Neural progenitor cell (in vitro differentiated cells): ENCODE results near the gene COPS3. TPM values are rescaled to one million over a fixed set of nuclear protein-coding genes. Genes with fewer than 3 reads are reported as not detected.

ENCODE experiments used
- DNase-seq: peaks from one replicate; pipeline ENCODE4 v3.0.0-alpha.2; 2016; ENCODE audit warnings: low spot score
- H2AFZ ChIP-seq: fragments of 200-600 bp; sonication (generic); replicated peaks from 2 replicates; pipeline ENCODE4 v1.6.1; 2016; ENCODE audit warnings: antibody characterized with exemption
- H3F3A ChIP-seq: fragments of 200-600 bp; sonication (generic); 2 replicates; pipeline ENCODE4 v1.6.1; 2016; ENCODE audit warnings: antibody characterized with exemption, low read depth
- H3K27ac ChIP-seq: fragments of 200-600 bp; sonication (generic); 2 replicates; pipeline ENCODE4 v1.5.1; 2016; ENCODE audit warnings: mild to moderate bottlenecking
- H3K27me3 ChIP-seq: fragments of 200-600 bp; sonication (generic); 2 replicates; pipeline ENCODE4 v1.6.1; 2016; ENCODE audit warnings: mild to moderate bottlenecking, moderate library complexity
- H3K36me3 ChIP-seq: fragments of 200-600 bp; sonication (generic); 2 replicates; pipeline ENCODE4 v1.5.1; 2016
- H3K4me1 ChIP-seq: fragments of 200-600 bp; sonication (generic); 2 replicates; pipeline ENCODE4 v1.6.1; 2016; ENCODE audit warnings: mixed run types
- H3K4me2 ChIP-seq: fragments of 200-600 bp; sonication (generic); 2 replicates; pipeline ENCODE4 v1.6.1; 2016
- H3K4me3 ChIP-seq: fragments of 200-600 bp; sonication (generic); 2 replicates; pipeline ENCODE4 v1.5.1; 2016
- H3K79me2 ChIP-seq: fragments of 200-600 bp; sonication (generic); 2 replicates; pipeline ENCODE4 v1.6.1; 2016; ENCODE audit warnings: low read depth
- H3K9ac ChIP-seq: fragments of 200-600 bp; sonication (generic); 2 replicates; pipeline ENCODE4 v1.6.1; 2016
- H3K9me3 ChIP-seq: fragments of 200-600 bp; sonication (generic); 2 replicates; pipeline ENCODE4 v1.5.1; 2016; ENCODE audit warnings: low read depth
- H4K20me1 ChIP-seq: fragments of 200-600 bp; sonication (generic); 2 replicates; pipeline ENCODE4 v1.6.1; 2016; ENCODE audit warnings: low read depth
- H3K27ac Mint-ChIP-seq: 3 replicates; pipeline ENCODE4 v1.8.0; 2021; ENCODE audit warnings: mixed read lengths
- H3K27me3 Mint-ChIP-seq: 2 replicates; pipeline ENCODE4 v1.8.0; 2022; ENCODE audit warnings: low read depth, mild to moderate bottlenecking, inconsistent platforms, moderate library complexity, mixed read lengths; ENCODE audit not compliant: insufficient read depth
- H3K36me3 Mint-ChIP-seq: 3 replicates; pipeline ENCODE4 v1.8.0; 2021; ENCODE audit warnings: mixed read lengths
- H3K4me1 Mint-ChIP-seq: 3 replicates; pipeline ENCODE4 v1.8.0; 2021; ENCODE audit warnings: mixed read lengths
- H3K4me3 Mint-ChIP-seq: 3 replicates; pipeline ENCODE4 v1.8.0; 2021; ENCODE audit warnings: mild to moderate bottlenecking, moderate library complexity, mixed read lengths
- H3K9me3 Mint-ChIP-seq: 3 replicates; pipeline ENCODE4 v1.8.0; 2020; ENCODE audit warnings: mixed read lengths
- CTCF ChIP-seq: fragments of 200-600 bp; sonication (generic); IDR thresholded peaks from 2 replicates; pipeline ENCODE4 v1.5.1; 2017; ENCODE audit warnings: antibody characterized with exemption, mild to moderate bottlenecking
- EZH2 ChIP-seq: fragments of 200-600 bp; sonication (generic); IDR thresholded peaks from 2 replicates; pipeline ENCODE4 v1.6.1; 2017; ENCODE audit warnings: antibody characterized with exemption, mild to moderate bottlenecking, moderate library complexity
- EZH2phosphoT487 ChIP-seq: fragments of 200-600 bp; sonication (generic); IDR thresholded peaks from 2 replicates; pipeline ENCODE4 v1.6.1; 2017; ENCODE audit warnings: antibody characterized with exemption
- total RNA-seq: library from RNA; depleted of rRNA; stranded (reverse); fragments of >200 nt; gene quantifications from 2 replicates; pipeline ENCODE4 v1.2.3, GENCODE V29; 2015; ENCODE audit warnings: low replicate concordance

Gene COPS3
- total RNA-seq, 1 donor from 2014 or later, result 113 TPM

GRCh38 chr17:17322516-17323510 lies 41.8 kb upstream of the COPS3 start:
- Mint-ChIP-seq H3K27me3 (peaks cover 4% of the 10 kb centered on the region), H3K4me3 (no peak overlapping the region), H3K4me1 (peaks cover 14% of the 10 kb centered on the region), H3K36me3 (no peaks in the 10 kb centered on the region), H3K9me3 (no peaks in the 10 kb centered on the region), H3K27ac (no peak overlapping the region)
- Histone ChIP-seq H4K20me1 (no peaks in the 10 kb centered on the region), H3K4me3 (no peak overlapping the region), H2AFZ (no peak overlapping the region), H3K9me3 (no peaks in the 10 kb centered on the region), H3F3A (peaks cover 10% of the 10 kb centered on the region), H3K4me2 (no peak overlapping the region), H3K79me2 (no peaks in the 10 kb centered on the region), H3K4me1 (peaks cover 11% of the 10 kb centered on the region), H3K9ac (no peak overlapping the region), H3K27ac (no peak overlapping the region), H3K27me3 (no peaks in the 10 kb centered on the region), H3K36me3 (no peaks in the 10 kb centered on the region)
- TF ChIP-seq CTCF (no peak), EZH2phosphoT487 (no peak), EZH2 (no peak)
- no peak for DNase-seq

- H3K4me1 Mint-ChIP-seq, result peaks cover 11% of the 10 kb centered on the region
Measured at GRCh38 chr17:17321356-17322025, 40.4 kb upstream of the COPS3 start.

GRCh38 chr17:17320911-17321220 lies 39.8 kb upstream of the COPS3 start:
- no peak for TF ChIP-seq EZH2
- no peak for TF ChIP-seq EZH2phosphoT487
- TF ChIP-seq CTCF, result no peak
- H3K9me3 Mint-ChIP-seq, result no peaks in the 10 kb centered on the region
- no peak overlapping the region for H3K27ac Mint-ChIP-seq
- Histone ChIP-seq H3K9me3 (no peaks in the 10 kb centered on the region), H3K27ac (no peak overlapping the region), H3K27me3 (no peaks in the 10 kb centered on the region), H3K36me3 (no peaks in the 10 kb centered on the region), H4K20me1 (no peaks in the 10 kb centered on the region), H3K4me2 (no peak overlapping the region), H3F3A (peaks cover under 1% of the 10 kb centered on the region), H3K79me2 (no peaks in the 10 kb centered on the region), H3K9ac (no peak overlapping the region), H2AFZ (no peak overlapping the region), H3K4me1 (peaks cover 2% of the 10 kb centered on the region), H3K4me3 (no peak overlapping the region)
- peaks cover 5% of the 10 kb centered on the region for H3K4me1 Mint-ChIP-seq
- H3K4me3 Mint-ChIP-seq, result no peak overlapping the region
- no peak for DNase-seq
- H3K36me3 Mint-ChIP-seq, result no peaks in the 10 kb centered on the region
- peaks cover 2% of the 10 kb centered on the region for H3K27me3 Mint-ChIP-seq

More at GRCh38 chr17:17321356-17322025, 40.4 kb upstream of the COPS3 start:
- H3K36me3 ChIP-seq, result no peaks in the 10 kb centered on the region
- H3K4me2 ChIP-seq, result no peak overlapping the region
- no peaks in the 10 kb centered on the region for H3K9me3 Mint-ChIP-seq
- H2AFZ ChIP-seq, result no peak overlapping the region
- no peaks in the 10 kb centered on the region for H4K20me1 ChIP-seq
- H3K27me3 ChIP-seq, result no peaks in the 10 kb centered on the region
- H3K36me3 Mint-ChIP-seq, result no peaks in the 10 kb centered on the region
- no peak overlapping the region for H3K9ac ChIP-seq
- H3K9me3 ChIP-seq, result no peaks in the 10 kb centered on the region
- H3K27ac Mint-ChIP-seq, result no peak overlapping the region
- H3K4me3 Mint-ChIP-seq, result no peak overlapping the region
- peaks cover 8% of the 10 kb centered on the region for H3K4me1 ChIP-seq
- no peaks in the 10 kb centered on the region for H3K79me2 ChIP-seq
- TF ChIP-seq CTCF (no peak), EZH2 (no peak), EZH2phosphoT487 (no peak)
- no peak for DNase-seq
- no peak overlapping the region for H3K27ac ChIP-seq
- peaks cover 3% of the 10 kb centered on the region for H3K27me3 Mint-ChIP-seq
- peaks cover 7% of the 10 kb centered on the region for H3F3A ChIP-seq
- H3K4me3 ChIP-seq, result no peak overlapping the region
